Activated T-cell treated with anti-CD3 and anti-CD28 coated beads, Interleukin-2, amount 50 U/mL, for 1 hour (primary cell): ENCODE data around the gene TMEM231.
"Not testable (repeated sequence)": the region's sequence is repeated elsewhere in the genome, so short reads cannot be mapped to it uniquely, and the experiment has no call there.

Experiments
- DNase-seq: peaks from one replicate; pipeline ENCODE4 v3.0.0-alpha.2; 2020

Gene TMEM231

GRCh38 chr16:75529056-75529905 is 26.8 kb downstream of the TMEM231 start:
- DNase-seq, result no peak

- DNase-seq, result no peak
Measured at GRCh38 chr16:75527825-75528299, 28.2 kb downstream of the TMEM231 start.

GRCh38 chr16:75526032-75526790 is 29.8 kb downstream of the TMEM231 start:
- DNase-seq, result no peak

GRCh38 chr16:75519175-75519574 is 36.9 kb downstream of the TMEM231 start:
- no peak for DNase-seq

GRCh38 chr16:75516189-75516966 is 39.7 kb downstream of the TMEM231 start:
- peak; percentile 59 for DNase-seq

- no peak for DNase-seq
Measured at GRCh38 chr16:75514296-75514695, 41.8 kb downstream of the TMEM231 start.

- DNase-seq, result no peak
Measured at GRCh38 chr16:75506574-75506973, 49.5 kb downstream of the TMEM231 start.

GRCh38 chr16:75506107-75506506 is 49.9 kb downstream of the TMEM231 start:
- no peak for DNase-seq

GRCh38 chr16:75503801-75504200 is 52.3 kb downstream of the TMEM231 start:
- no peak for DNase-seq

- DNase-seq, result no peak
Measured at GRCh38 chr16:75502916-75503605, 53.0 kb downstream of the TMEM231 start.

GRCh38 chr16:75501820-75502219 is 54.2 kb downstream of the TMEM231 start:
- not testable (repeated sequence) for DNase-seq

GRCh38 chr16:75501359-75501758 is 54.7 kb downstream of the TMEM231 start:
- DNase-seq, result no peak

GRCh38 chr16:75498605-75499322 is 57.3 kb downstream of the TMEM231 start:
- not testable (repeated sequence) for DNase-seq

GRCh38 chr16:75497558-75497957 is 58.5 kb downstream of the TMEM231 start:
- no peak for DNase-seq

- DNase-seq, result peak; percentile 25
Measured at GRCh38 chr16:75495076-75495674, 60.9 kb downstream of the TMEM231 start, which contains the start of gene CHST6. Gene CHST6, minus strand, starts transcription at chr16:75495441. Its CDS starts 15,613 bp downstream, at chr16:75479828.

- no peak for DNase-seq
Measured at GRCh38 chr16:75494661-75495075, 61.4 kb downstream of the TMEM231 start.

- DNase-seq, result no peak
Measured at GRCh38 chr16:75494184-75494583, 61.9 kb downstream of the TMEM231 start.

- DNase-seq, result no peak
Measured at GRCh38 chr16:75491876-75492275, 64.2 kb downstream of the TMEM231 start.

- no peak for DNase-seq
Measured at GRCh38 chr16:75488322-75488721, 67.7 kb downstream of the TMEM231 start.
